Measurements from ENCODE around the gene RPS27L. TPM values are rescaled to one million over a fixed set of nuclear protein-coding genes. Genes with fewer than 3 reads are reported as not detected.

RPS27L gene
- total and polyA plus RNA-seq, 9 of the 15 experiments (the other 6 are each of a cell fraction or from before 2014, with no cell fraction given) = 72.2 to 382 (median 116) TPM

- no peak overlapping the region for H3K4me2 ChIP-seq (ENCODE audit: insufficient read depth, low read length)
- in situ Hi-C loops (cut with MboI) (no loop called here), intact Hi-C loops (cut with micrococcal nuclease) (no loop called here)
- no TSS peak for BruUV-seq (replicated peaks)
- H3K9ac ChIP-seq (ENCODE audit: insufficient read depth in 1 of 2, low read depth in 2 of 2, low read length in 2 of 2) = no peak overlapping the region
- no peaks in the 10 kb centered on the region; the same call in 1 of the 2 replicates for H4K20me1 ChIP-seq (replicated peaks; ENCODE audit: control insufficient read depth, insufficient read depth, low read length)
- H3K9me1 ChIP-seq (ENCODE audit: control insufficient read depth, insufficient read depth, low read length) = no peaks in the 10 kb centered on the region
- H2AFZ ChIP-seq (ENCODE audit: low read depth, low read length) = no peak overlapping the region
- H3K4me3 ChIP-seq = no peak overlapping the region
- no peaks in the 10 kb centered on the region for H3K36me3 ChIP-seq (ENCODE audit: control insufficient read depth, insufficient read depth, low read length)
- 26% methylated on average over 2 of the region's 2 CpGs for WGBS (ENCODE audit: insufficient coverage, low coverage, missing lambda C conversion rate)
- FAIRE-seq (no peak), ATAC-seq (no peak), DNase-seq (ENCODE audit: extremely low read depth in 1 of 4, low spot score in 3 of 4) (no peak)
- no peaks in the 10 kb centered on the region for H3K9me3 ChIP-seq (replicated peaks; ENCODE audit: control insufficient read depth, insufficient read depth, low read depth, low read length)
- H3K4me1 ChIP-seq (replicated peaks in 1 of 2; ENCODE audit: control insufficient read depth in 2 of 2, insufficient read depth in 2 of 2, low read length in 2 of 2) = no peaks in the 10 kb centered on the region
- no peaks in the 10 kb centered on the region for H3K27me3 ChIP-seq (ENCODE audit: control insufficient read depth in 2 of 2, insufficient read depth in 2 of 2, low read length in 2 of 2)
- CTCF ChIA-PET (ENCODE audit: low intra/inter-chr PET ratio) = no interaction called here
- H3K27ac ChIP-seq (ENCODE audit: extremely low read depth, low read depth, low read length) = no peak overlapping the region
- TF ChIP-seq ARID1B (IDR thresholded peaks at IDR 0.05) = no peak
- TF ChIP-seq LARP7 (IDR thresholded peaks at IDR 0.05) = no peak
- TF ChIP-seq PCBP2 (IDR thresholded peaks at IDR 0.05; ENCODE audit: low read depth, low read length, poor library complexity, severe bottlenecking) = no peak
- no peak for TF ChIP-seq ATF2 (CRISPR knock-in tag; IDR thresholded peaks at IDR 0.05)
- no peak for TF ChIP-seq GMEB1 (CRISPR knock-in tag; IDR thresholded peaks at IDR 0.05)
- no peak for TF ChIP-seq KAT7 (CRISPR knock-in tag; IDR thresholded peaks at IDR 0.05; ENCODE audit: borderline replicate concordance)
- TF ChIP-seq STAT5A (IDR thresholded peaks at IDR 0.05; ENCODE audit: borderline replicate concordance, low read length) = no peak
- TF ChIP-seq, protein P1, sequence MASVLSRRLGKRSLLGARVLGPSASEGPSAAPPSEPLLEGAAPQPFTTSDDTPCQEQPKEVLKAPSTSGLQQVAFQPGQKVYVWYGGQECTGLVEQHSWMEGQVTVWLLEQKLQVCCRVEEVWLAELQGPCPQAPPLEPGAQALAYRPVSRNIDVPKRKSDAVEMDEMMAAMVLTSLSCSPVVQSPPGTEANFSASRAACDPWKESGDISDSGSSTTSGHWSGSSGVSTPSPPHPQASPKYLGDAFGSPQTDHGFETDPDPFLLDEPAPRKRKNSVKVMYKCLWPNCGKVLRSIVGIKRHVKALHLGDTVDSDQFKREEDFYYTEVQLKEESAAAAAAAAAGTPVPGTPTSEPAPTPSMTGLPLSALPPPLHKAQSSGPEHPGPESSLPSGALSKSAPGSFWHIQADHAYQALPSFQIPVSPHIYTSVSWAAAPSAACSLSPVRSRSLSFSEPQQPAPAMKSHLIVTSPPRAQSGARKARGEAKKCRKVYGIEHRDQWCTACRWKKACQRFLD (CRISPR knock-in tag; IDR thresholded peaks at IDR 0.05) = no peak
- no peak for TF ChIP-seq ZNF785 (CRISPR knock-in tag; IDR thresholded peaks at IDR 0.05)
- no peak for TF ChIP-seq ZNF79 (CRISPR knock-in tag; IDR thresholded peaks at IDR 0.05; ENCODE audit: low read depth)
- no peak for TF ChIP-seq ZNF668 (CRISPR knock-in tag; IDR thresholded peaks at IDR 0.05)
- no peak for TF ChIP-seq ZNF707 (CRISPR knock-in tag; conservative IDR thresholded peaks at IDR 0.05)
- POLR2A ChIA-PET = no interaction called here
- H3K79me2 ChIP-seq (ENCODE audit: control insufficient read depth, insufficient read depth, low read length) = no peaks in the 10 kb centered on the region
These were observed 16.3 kb downstream of the RPS27L start for GRCh38 chr15:63140936-63141335.

Measured in K562 (cell line).